ENCODE measurements around the gene UST.

DNA sequence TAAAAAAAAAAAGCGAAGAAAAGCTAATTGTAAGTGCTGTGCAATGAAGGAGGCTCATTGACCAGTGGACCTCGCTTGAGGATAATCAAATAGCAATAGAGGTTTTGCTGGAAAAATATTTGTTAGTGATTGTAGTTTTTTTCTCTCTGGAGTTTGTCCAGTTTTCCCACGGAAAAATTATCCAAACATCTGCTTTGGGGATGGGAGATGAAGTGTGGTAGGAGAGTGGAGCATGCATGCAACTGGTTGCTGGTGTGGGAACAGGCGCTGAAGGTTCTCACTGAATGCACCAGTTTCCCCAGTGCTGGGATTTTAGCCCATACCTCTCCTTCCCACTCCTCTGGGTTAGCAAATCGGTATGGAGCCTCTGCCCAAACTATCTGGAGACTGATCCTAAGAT, 288.9 kb downstream of the UST start:
- TF ChIP-seq POLR2A (IDR thresholded peaks at IDR 0.05) = no peak
- TF ChIP-seq, protein P1, sequence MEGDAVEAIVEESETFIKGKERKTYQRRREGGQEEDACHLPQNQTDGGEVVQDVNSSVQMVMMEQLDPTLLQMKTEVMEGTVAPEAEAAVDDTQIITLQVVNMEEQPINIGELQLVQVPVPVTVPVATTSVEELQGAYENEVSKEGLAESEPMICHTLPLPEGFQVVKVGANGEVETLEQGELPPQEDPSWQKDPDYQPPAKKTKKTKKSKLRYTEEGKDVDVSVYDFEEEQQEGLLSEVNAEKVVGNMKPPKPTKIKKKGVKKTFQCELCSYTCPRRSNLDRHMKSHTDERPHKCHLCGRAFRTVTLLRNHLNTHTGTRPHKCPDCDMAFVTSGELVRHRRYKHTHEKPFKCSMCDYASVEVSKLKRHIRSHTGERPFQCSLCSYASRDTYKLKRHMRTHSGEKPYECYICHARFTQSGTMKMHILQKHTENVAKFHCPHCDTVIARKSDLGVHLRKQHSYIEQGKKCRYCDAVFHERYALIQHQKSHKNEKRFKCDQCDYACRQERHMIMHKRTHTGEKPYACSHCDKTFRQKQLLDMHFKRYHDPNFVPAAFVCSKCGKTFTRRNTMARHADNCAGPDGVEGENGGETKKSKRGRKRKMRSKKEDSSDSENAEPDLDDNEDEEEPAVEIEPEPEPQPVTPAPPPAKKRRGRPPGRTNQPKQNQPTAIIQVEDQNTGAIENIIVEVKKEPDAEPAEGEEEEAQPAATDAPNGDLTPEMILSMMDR (IDR thresholded peaks at IDR 0.05) = no peak

All from right lobe of liver (tissue), 4 donors.